ENCODE results near the gene NLRP6.

GRCh38 chr11:330694-331357, 52.6 kb downstream of the NLRP6 start:
- TF ChIP-seq CTCF (IDR thresholded peaks at IDR 0.05) (no peak), POLR2AphosphoS5 (IDR thresholded peaks at IDR 0.05) (no peak), POLR2A (IDR thresholded peaks at IDR 0.05) (no peak)
